EH (cell line): ENCODE results near the gene PAPSS1.
"Not testable (repeated sequence)": the region's sequence is repeated elsewhere in the genome, so short reads cannot be mapped to it uniquely, and the experiment has no call there.

Experiments
- DNase-seq: peaks from one replicate; pipeline ENCODE4 v3.0.0-alpha.2; 2015; ENCODE audit warnings: low read depth

The PAPSS1 gene

GRCh38 chr4:107726131-107726925 lies 6.3 kb upstream of the PAPSS1 start:
- not testable (repeated sequence) for DNase-seq

- DNase-seq = peak; percentile 71
Observed at GRCh38 chr4:107725281-107725859, 5.3 kb upstream of the PAPSS1 start.

DNA sequence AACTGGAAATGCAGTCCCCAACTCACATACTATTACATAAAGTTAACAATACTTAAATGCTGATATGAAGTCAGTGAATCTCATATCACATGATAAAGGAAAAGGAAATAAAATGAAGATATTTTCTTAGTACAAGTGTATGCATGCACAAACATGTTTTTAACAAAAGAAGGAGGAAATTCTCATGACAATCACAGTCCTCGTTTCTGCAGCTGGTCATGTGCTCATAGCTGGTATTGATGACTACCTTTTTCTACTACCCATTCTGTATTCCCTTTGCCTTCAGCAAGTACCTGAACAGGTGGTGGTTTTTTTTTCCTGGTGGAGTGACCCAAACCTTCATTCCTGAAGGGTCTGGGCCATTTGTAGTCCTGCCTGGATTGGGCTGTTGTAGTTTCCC lies 3.3 kb upstream of the PAPSS1 start:
- DNase-seq = not testable (repeated sequence)

- DNase-seq = no peak
Observed at GRCh38 chr4:107721436-107722100, 1.5 kb upstream of the PAPSS1 start.

DNA sequence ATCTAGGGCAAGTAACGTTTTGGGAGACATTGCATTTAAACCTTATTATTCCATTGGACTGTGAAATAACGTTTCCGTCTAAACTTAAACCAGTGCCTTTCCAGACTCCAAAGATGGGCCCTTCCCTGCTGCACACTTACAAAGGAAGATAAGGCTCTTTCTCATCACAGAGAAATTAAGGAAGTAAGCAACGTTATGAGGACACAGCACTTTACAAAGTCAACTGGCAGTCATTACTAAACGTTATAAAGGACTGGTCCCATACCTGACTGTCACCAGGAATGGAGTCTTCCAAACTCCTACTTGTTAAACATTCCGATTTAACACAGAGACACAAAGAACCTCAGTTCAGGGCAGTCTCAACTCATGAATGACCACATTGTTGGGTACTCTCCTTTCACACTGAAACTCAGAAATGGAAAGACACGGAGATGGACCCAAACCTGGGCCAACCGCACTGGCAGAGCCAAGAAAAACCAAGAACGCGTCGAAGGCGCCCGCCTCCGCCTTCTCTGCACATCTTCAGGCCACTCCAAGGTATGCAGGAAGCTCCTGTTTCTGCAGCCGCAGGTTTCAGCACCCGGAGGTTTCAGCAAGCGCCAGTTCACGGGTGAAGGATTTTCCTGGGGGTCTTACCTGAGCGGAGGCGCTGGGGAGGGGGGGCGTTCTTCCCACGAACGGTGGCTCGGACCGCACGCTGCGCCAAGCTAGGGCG lies 670 bp downstream of the PAPSS1 start:
- peak; percentile 46 for DNase-seq

- DNase-seq = peak; percentile 85
Observed at GRCh38 chr4:107718351-107718965, 1.6 kb downstream of the PAPSS1 start.

GRCh38 chr4:107714256-107714655 lies 5.8 kb downstream of the PAPSS1 start:
- no peak for DNase-seq

- no peak for DNase-seq
Observed at GRCh38 chr4:107712236-107712635, 7.8 kb downstream of the PAPSS1 start.

GRCh38 chr4:107711831-107712230 lies 8.2 kb downstream of the PAPSS1 start:
- no peak for DNase-seq

GRCh38 chr4:107710493-107711459 lies 9.3 kb downstream of the PAPSS1 start:
- DNase-seq = no peak

- DNase-seq = peak; percentile 34
Observed at GRCh38 chr4:107709916-107710315, 10.1 kb downstream of the PAPSS1 start.

GRCh38 chr4:107708225-107708624 lies 11.8 kb downstream of the PAPSS1 start:
- DNase-seq = no peak

- no peak for DNase-seq
Observed at GRCh38 chr4:107705742-107706556, 14.1 kb downstream of the PAPSS1 start.

- DNase-seq = no peak
Observed at GRCh38 chr4:107701565-107701964, 18.5 kb downstream of the PAPSS1 start.

DNA sequence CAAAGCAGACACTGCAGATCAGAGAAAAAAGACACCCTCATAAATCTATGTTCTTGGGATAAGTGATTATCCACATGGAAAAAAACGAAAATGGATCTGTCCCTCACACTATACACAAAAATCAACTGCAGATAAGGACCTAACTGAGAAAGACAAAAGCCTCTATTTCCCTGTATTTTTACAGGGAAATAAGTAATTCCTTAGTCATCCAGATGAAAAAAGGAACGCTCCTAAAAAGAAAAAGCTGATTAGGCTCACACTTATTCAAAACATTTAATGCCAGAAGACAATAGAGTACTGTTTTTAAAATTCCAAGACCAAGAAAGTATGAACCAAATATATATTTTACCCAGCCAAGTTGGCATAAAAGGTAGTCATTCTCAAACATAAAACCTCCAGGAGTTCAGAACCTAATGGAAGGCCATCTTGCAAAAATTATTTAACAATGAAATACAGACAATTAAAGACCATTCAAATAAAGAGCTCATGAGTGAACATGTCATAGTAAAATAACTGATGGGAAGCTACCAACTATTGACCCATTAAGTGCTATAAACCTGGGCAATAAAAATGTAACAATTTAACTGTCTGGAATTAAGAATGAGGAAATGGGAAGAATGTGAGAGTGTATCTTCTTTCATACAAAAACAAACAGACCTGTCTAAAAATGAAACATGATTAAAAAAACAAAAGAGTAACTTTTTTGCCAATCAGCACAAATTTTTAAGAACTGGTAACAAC lies 20.4 kb downstream of the PAPSS1 start:
- DNase-seq = no peak

DNA sequence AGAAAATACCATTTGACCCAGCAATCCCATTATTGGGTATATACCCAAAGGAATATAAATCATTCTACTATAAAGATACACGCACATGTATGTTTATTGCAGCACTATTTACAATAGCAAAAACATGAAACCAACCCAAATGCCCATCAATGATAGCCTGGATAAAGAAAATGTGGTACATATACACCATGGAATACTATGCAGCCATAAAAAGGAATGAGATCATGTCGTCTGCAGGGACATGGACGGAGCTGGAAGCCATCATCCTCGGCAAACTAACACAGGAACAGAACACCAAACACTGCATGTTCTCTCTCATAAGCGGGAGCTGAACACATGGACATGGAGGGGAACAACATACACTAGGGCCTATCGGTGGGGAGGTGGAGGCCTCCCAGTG lies 23.8 kb downstream of the PAPSS1 start:
- not testable (repeated sequence) for DNase-seq

DNA sequence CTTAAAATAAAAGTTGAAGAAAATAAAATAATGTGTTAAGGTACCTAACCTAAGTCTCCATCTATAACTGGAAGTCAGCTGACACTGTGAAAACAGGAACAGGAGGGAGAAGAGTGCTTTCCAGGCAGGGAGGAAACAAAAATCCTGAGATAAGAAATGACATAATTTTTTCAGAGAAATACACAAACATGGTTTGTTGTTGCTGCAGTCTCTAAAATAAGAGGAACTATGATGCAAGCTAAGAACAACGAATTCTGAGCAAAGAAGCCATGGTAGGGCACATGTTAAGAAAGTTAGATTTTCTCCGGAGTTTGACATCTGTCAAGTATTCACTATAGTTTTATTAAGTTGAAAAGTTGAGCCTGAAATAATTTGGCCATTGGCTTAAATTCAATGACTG lies 26.9 kb downstream of the PAPSS1 start:
- no peak for DNase-seq

DNA sequence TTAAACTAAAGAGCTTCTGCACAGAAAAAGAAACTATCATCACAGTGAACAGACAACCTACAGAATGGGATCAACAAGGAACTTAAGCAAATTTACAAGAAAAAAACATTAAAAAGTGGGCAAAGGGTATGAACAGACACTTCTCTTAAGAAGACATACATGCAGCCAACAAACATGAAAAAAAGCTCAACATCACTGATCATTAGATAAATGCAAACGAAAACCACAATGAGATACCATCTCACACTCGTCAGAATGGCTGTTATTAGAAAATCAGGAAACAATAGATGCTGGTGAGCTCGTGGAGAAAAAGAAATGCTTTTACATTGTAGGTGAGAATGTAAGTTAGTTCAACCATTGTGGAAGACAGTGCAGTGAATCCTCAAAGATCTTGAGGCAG lies 27.8 kb downstream of the PAPSS1 start:
- DNase-seq = no peak

DNA sequence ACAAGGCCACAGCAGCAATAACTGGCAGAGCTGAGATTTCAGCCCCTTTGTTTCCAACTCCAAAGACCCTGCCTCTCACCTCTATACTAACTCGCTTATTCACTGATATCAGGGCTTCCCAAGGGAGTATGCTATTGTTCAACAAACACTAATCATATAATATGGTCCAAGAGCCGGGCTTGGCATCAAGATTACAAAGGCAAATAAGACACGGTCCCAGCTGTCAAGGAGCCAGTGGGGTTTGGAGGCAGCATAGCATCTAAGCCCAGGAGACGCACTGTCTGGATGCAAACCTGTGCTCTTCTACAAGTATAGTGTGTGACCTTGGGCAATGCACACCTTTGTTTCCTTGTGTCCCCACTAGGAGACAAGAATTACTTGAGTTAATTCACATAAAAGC lies 28.7 kb downstream of the PAPSS1 start:
- no peak for DNase-seq
